Neural cell (in vitro differentiated cells): ENCODE measurements around the gene DNAJB8. TPM values are rescaled to one million over a fixed set of nuclear protein-coding genes. Genes with fewer than 3 reads are reported as not detected.

Experiments
- H2AFZ ChIP-seq: fragments of 200-600, 300-800 bp; sonication (generic), shearing (Covaris generic); 2 replicates; pipeline ENCODE4 v1.6.0; 2014; ENCODE audit warnings: low read depth, mild to moderate bottlenecking, antibody characterized with exemption, low read length, moderate library complexity
- H3F3A ChIP-seq: fragments of 200-600 bp; shearing (Covaris generic); 2 replicates; pipeline ENCODE4 v1.6.1; 2016; ENCODE audit warnings: mild to moderate bottlenecking, moderate library complexity, mixed read lengths, antibody characterized with exemption, low read length; ENCODE audit not compliant: insufficient read depth, poor library complexity, severe bottlenecking
- H3K27ac ChIP-seq: fragments of 200-600, 300-800 bp; sonication (generic), shearing (Covaris generic); 2 replicates; pipeline ENCODE4 v1.5.1; 2014; ENCODE audit warnings: mild to moderate bottlenecking, low read length, moderate library complexity
- H3K27me3 ChIP-seq: fragments of 300-800, 200-600 bp; sonication (generic), shearing (Covaris generic); 2 replicates; pipeline ENCODE4 v1.6.0; 2014; ENCODE audit warnings: mild to moderate bottlenecking, low read depth, low read length, moderate library complexity; ENCODE audit not compliant: insufficient read depth
- H3K36me3 ChIP-seq: fragments of 300-800, 200-600 bp; sonication (generic), shearing (Covaris generic); 2 replicates; pipeline ENCODE4 v1.5.1; 2014; ENCODE audit warnings: mild to moderate bottlenecking, antibody characterized with exemption, low read length, moderate library complexity; ENCODE audit not compliant: insufficient read depth
- H3K4me2 ChIP-seq: fragments of 300-800, 200-600 bp; sonication (generic), shearing (Covaris generic); 2 replicates; pipeline ENCODE4 v1.6.0; 2014; ENCODE audit warnings: mild to moderate bottlenecking, low read length
- H3K4me3 ChIP-seq: fragments of 300-800, 200-600 bp; sonication (generic), shearing (Covaris generic); 2 replicates; pipeline ENCODE4 v1.5.1; 2014; ENCODE audit warnings: mild to moderate bottlenecking, low read length, moderate library complexity
- H3K79me2 ChIP-seq: fragments of 200-600 bp; shearing (Covaris generic); replicated peaks from 2 replicates; pipeline ENCODE4 v1.6.0; 2014; ENCODE audit warnings: mild to moderate bottlenecking, low read length, moderate library complexity; ENCODE audit not compliant: insufficient read depth
- H3K9ac ChIP-seq: fragments of 300-800, 200-600 bp; sonication (generic), shearing (Covaris generic); 2 replicates; pipeline ENCODE4 v1.6.1; 2016; ENCODE audit warnings: mild to moderate bottlenecking, low read length, mixed read lengths
- H3K9me2 ChIP-seq: fragments of 200-600 bp; shearing (Covaris generic); 2 replicates; pipeline ENCODE4 v1.6.1; 2016; ENCODE audit warnings: mild to moderate bottlenecking, low read length, mixed read lengths; ENCODE audit not compliant: insufficient read depth
- H3K9me3 ChIP-seq: fragments of 200-600, 300-800 bp; sonication (generic), shearing (Covaris generic); 2 replicates; pipeline ENCODE4 v1.6.1; 2016; ENCODE audit warnings: mild to moderate bottlenecking, mixed run types, low read length, moderate library complexity, mixed read lengths
- H4K20me1 ChIP-seq: fragments of 200-600 bp; shearing (Covaris generic); 2 replicates; pipeline ENCODE4 v1.6.1; 2016; ENCODE audit warnings: mild to moderate bottlenecking, mixed run types; ENCODE audit not compliant: insufficient read depth
- CTCF ChIP-seq: fragments of 450-650 bp; IDR thresholded peaks from 2 replicates; pipeline ENCODE4 v1.5.1; 2014; ENCODE audit warnings: antibody characterized with exemption, mild to moderate bottlenecking, moderate library complexity; ENCODE audit not compliant: poor library complexity, severe bottlenecking
- EP300 ChIP-seq: fragments of 450-650 bp; conservative IDR thresholded peaks from 2 replicates; pipeline ENCODE4 v1.6.1; 2014; ENCODE audit warnings: antibody characterized with exemption, mild to moderate bottlenecking, moderate library complexity; ENCODE audit not compliant: poor library complexity, severe bottlenecking
- EZH2 ChIP-seq: fragments of 200-600, 300-800 bp; shearing (Covaris generic), sonication (generic); IDR thresholded peaks from 2 replicates; pipeline ENCODE4 v1.6.1; 2014; ENCODE audit warnings: antibody characterized with exemption, low read length, borderline replicate concordance, mild to moderate bottlenecking; ENCODE audit not compliant: insufficient read depth, poor library complexity, severe bottlenecking
- MXI1 ChIP-seq: fragments of 450-650 bp; conservative IDR thresholded peaks from 2 replicates; pipeline ENCODE4 v1.6.1; 2014; ENCODE audit warnings: antibody characterized with exemption, mild to moderate bottlenecking; ENCODE audit not compliant: poor library complexity, severe bottlenecking
- POLR2AphosphoS5 ChIP-seq: IDR thresholded peaks from 2 replicates; pipeline ENCODE4 v1.6.1; 2012
- RAD21 ChIP-seq: fragments of 450-650 bp; conservative IDR thresholded peaks from 2 replicates; pipeline ENCODE4 v1.6.1; 2014; ENCODE audit warnings: antibody characterized with exemption, mild to moderate bottlenecking, moderate library complexity
- REST ChIP-seq: IDR thresholded peaks from 2 replicates; pipeline ENCODE4 v1.6.1; 2012; ENCODE audit warnings: borderline replicate concordance
- SMC3 ChIP-seq: fragments of 450-650 bp; conservative IDR thresholded peaks from 2 replicates; pipeline ENCODE4 v1.6.1; 2014; ENCODE audit warnings: antibody characterized with exemption, mild to moderate bottlenecking, moderate library complexity; ENCODE audit not compliant: poor library complexity
- TAF1 ChIP-seq: IDR thresholded peaks from 2 replicates; pipeline ENCODE4 v1.6.1; 2012; ENCODE audit warnings: low read depth
- polyA plus RNA-seq: library from polyadenylated mRNA; depleted of rRNA; stranded (reverse); fragments of >200 nt; gene quantifications from 2 replicates; pipeline ENCODE4 v1.2.3, GENCODE V29; 2014

The DNAJB8 gene
- polyA plus RNA-seq, 1 donor from 2014 or later, result not detected

GRCh38 chr3:128458746-128459460 is 7.8 kb downstream of the DNAJB8 start:
- H3F3A ChIP-seq, result no peaks in the 10 kb centered on the region
- H4K20me1 ChIP-seq, result no peaks in the 10 kb centered on the region
- no peak overlapping the region for H2AFZ ChIP-seq
- H3K9me3 ChIP-seq, result no peaks in the 10 kb centered on the region
- no peaks in the 10 kb centered on the region for H3K36me3 ChIP-seq
- H3K4me2 ChIP-seq, result no peak overlapping the region
- no peak for TF ChIP-seq EZH2
- TF ChIP-seq SMC3, result no peak
- no peak for TF ChIP-seq REST
- no peak for TF ChIP-seq MXI1
- TF ChIP-seq TAF1, result no peak
- TF ChIP-seq EP300, result no peak
- no peak for TF ChIP-seq CTCF
- no peak for TF ChIP-seq POLR2AphosphoS5
- TF ChIP-seq RAD21, result no peak
- H3K79me2 ChIP-seq, result no peaks in the 10 kb centered on the region
- H3K4me3 ChIP-seq, result no peak overlapping the region
- H3K27ac ChIP-seq, result no peak overlapping the region
- no peak overlapping the region for H3K9ac ChIP-seq
- H3K27me3 ChIP-seq, result no peaks in the 10 kb centered on the region
- H3K9me2 ChIP-seq, result no peaks in the 10 kb centered on the region

GRCh38 chr3:128457937-128458336 is 8.8 kb downstream of the DNAJB8 start:
- H3K9me3 ChIP-seq, result no peaks in the 10 kb centered on the region
- no peaks in the 10 kb centered on the region for H3K79me2 ChIP-seq
- no peak overlapping the region for H3K27ac ChIP-seq
- no peak overlapping the region for H3K9ac ChIP-seq
- no peaks in the 10 kb centered on the region for H3K36me3 ChIP-seq
- H3F3A ChIP-seq, result no peaks in the 10 kb centered on the region
- TF ChIP-seq POLR2AphosphoS5 (no peak), REST (no peak), SMC3 (no peak), TAF1 (no peak), CTCF (no peak), EP300 (no peak), EZH2 (no peak), RAD21 (no peak), MXI1 (no peak)
- no peaks in the 10 kb centered on the region for H3K27me3 ChIP-seq
- no peaks in the 10 kb centered on the region for H4K20me1 ChIP-seq
- H3K4me2 ChIP-seq, result no peak overlapping the region
- H3K9me2 ChIP-seq, result no peaks in the 10 kb centered on the region
- no peak overlapping the region for H3K4me3 ChIP-seq
- H2AFZ ChIP-seq, result no peak overlapping the region
